GM19438 (cell line): ENCODE data around the gene SAP30L.
A peak's percentile ranks its signal among the peaks of the same experiment; 100 is the strongest.

ENCODE experiments used
- ATAC-seq: cut with Tn5 transposase; IDR thresholded peaks from one replicate; pipeline ENCODE4 v1.9.1; 2021; ENCODE audit warnings: low read depth; ENCODE audit not compliant: unreplicated experiment

Gene SAP30L

GRCh38 chr5:154479160-154479943 is 33.6 kb downstream of the SAP30L start:
- no peak for ATAC-seq

GRCh38 chr5:154479944-154480750 is 34.4 kb downstream of the SAP30L start:
- ATAC-seq, result no peak

- ATAC-seq, result no peak
Measured at GRCh38 chr5:154480847-154481246, 35.0 kb downstream of the SAP30L start.

GRCh38 chr5:154481584-154482381 is 36.0 kb downstream of the SAP30L start:
- no peak for ATAC-seq

GRCh38 chr5:154482528-154483449 is 37.0 kb downstream of the SAP30L start:
- ATAC-seq, result no peak

- no peak for ATAC-seq
Measured at GRCh38 chr5:154483654-154484392, 38.0 kb downstream of the SAP30L start.

- ATAC-seq, result no peak
Measured at GRCh38 chr5:154484393-154485095, 38.7 kb downstream of the SAP30L start.

- no peak for ATAC-seq
Measured at GRCh38 chr5:154485096-154485491, 39.3 kb downstream of the SAP30L start.

- ATAC-seq, result no peak
Measured at GRCh38 chr5:154485850-154486426, 40.1 kb downstream of the SAP30L start.

GRCh38 chr5:154486427-154486866 is 40.6 kb downstream of the SAP30L start:
- ATAC-seq, result no peak

GRCh38 chr5:154487541-154487940 is 41.7 kb downstream of the SAP30L start:
- peak; percentile 90 for ATAC-seq

GRCh38 chr5:154491941-154492340 is 46.1 kb downstream of the SAP30L start:
- no peak for ATAC-seq

- no peak for ATAC-seq
Measured at GRCh38 chr5:154493274-154493673, 47.5 kb downstream of the SAP30L start.

GRCh38 chr5:154494036-154494435 is 48.2 kb downstream of the SAP30L start:
- no peak for ATAC-seq

- no peak for ATAC-seq
Measured at GRCh38 chr5:154498591-154498990, 52.8 kb downstream of the SAP30L start.

- ATAC-seq, result no peak
Measured at GRCh38 chr5:154498994-154499393, 53.2 kb downstream of the SAP30L start.

- no peak for ATAC-seq
Measured at GRCh38 chr5:154501566-154501965, 55.8 kb downstream of the SAP30L start.

- ATAC-seq, result no peak
Measured at GRCh38 chr5:154502180-154502579, 56.4 kb downstream of the SAP30L start.
